ENCODE results near the gene SAC3D1. TPM values are rescaled to one million over a fixed set of nuclear protein-coding genes. Genes with fewer than 3 reads are reported as not detected.

SAC3D1 gene
- total RNA-seq, 1 experiment from 2014 or later, result 33.9 TPM

DNA sequence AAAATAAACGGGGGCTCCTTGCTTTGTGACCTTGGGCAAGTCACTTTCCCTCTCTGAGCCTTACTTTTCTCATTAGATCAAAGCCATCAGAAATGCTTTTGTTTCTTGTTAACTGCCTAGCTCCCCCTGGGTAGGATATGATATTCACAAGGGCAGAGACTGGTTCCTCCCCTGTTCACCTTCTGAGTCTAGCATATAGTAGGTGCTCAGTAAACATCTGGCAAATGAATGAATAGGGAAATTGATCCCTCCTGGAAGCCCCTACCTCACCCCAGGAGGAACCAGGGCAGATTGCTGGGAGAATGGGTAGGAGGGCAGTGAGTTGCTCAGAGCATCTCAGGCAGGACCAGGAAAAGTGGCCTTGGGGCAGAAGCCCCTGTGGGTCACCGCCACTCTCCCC lies 6.6 kb upstream of the SAC3D1 start:
- DNase-seq, result no peak
- Histone ChIP-seq H3K9me2 (ENCODE audit: insufficient read depth) (no peaks in the 10 kb centered on the region), H4K20me1 (ENCODE audit: insufficient read depth) (no peaks in the 10 kb centered on the region), H3F3A (ENCODE audit: insufficient read depth, low read depth) (peaks cover 8% of the 10 kb centered on the region; the same call in 1 of the 2 replicates), H3K4me1 (replicated peaks; ENCODE audit: insufficient read depth) (no peaks in the 10 kb centered on the region), H3K79me2 (ENCODE audit: low read depth) (no peaks in the 10 kb centered on the region), H3K4me2 (no peak overlapping the region), H3K36me3 (ENCODE audit: low read depth) (no peaks in the 10 kb centered on the region), H3K27me3 (ENCODE audit: insufficient read depth, low read depth) (no peaks in the 10 kb centered on the region), H2AFZ (no peak overlapping the region), H3K4me3 (no peak overlapping the region), H3K27ac (no peak overlapping the region), H3K9me3 (ENCODE audit: insufficient read depth, low read depth) (no peaks in the 10 kb centered on the region)
- intact Hi-C loops (cut with micrococcal nuclease; ENCODE audit: unreplicated experiment), result no loop called here
- ChIA-PET POLR2A (ENCODE audit: unreplicated experiment) (no interaction called here), CTCF (no interaction called here)
- BruUV-seq (replicated peaks), result no TSS peak
- TF ChIP-seq EZH2 (IDR thresholded peaks at IDR 0.05; ENCODE audit: low read depth), result no peak
- TF ChIP-seq, protein P1, sequence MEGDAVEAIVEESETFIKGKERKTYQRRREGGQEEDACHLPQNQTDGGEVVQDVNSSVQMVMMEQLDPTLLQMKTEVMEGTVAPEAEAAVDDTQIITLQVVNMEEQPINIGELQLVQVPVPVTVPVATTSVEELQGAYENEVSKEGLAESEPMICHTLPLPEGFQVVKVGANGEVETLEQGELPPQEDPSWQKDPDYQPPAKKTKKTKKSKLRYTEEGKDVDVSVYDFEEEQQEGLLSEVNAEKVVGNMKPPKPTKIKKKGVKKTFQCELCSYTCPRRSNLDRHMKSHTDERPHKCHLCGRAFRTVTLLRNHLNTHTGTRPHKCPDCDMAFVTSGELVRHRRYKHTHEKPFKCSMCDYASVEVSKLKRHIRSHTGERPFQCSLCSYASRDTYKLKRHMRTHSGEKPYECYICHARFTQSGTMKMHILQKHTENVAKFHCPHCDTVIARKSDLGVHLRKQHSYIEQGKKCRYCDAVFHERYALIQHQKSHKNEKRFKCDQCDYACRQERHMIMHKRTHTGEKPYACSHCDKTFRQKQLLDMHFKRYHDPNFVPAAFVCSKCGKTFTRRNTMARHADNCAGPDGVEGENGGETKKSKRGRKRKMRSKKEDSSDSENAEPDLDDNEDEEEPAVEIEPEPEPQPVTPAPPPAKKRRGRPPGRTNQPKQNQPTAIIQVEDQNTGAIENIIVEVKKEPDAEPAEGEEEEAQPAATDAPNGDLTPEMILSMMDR (conservative IDR thresholded peaks at IDR 0.05), result no peak

DNA sequence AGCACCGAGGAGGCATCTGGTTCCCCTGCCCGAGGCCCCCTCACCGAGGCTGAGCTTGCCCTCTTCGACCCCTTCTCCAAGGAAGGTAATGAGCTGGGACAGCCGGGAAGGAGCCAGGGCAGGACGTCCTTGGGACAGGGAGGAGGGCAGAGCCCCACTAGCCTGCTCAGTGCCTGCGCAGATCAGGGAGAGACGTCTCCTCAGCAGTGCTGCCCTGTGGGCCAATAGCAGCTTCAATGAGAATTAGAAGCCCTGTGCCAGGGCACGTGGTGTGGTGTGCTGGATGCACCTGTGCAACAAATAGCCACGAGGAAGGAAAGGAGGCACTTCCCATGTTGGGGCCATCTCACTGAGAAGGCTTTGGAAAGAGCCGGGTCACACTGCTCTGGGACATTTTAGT lies 5.4 kb upstream of the SAC3D1 start:
- Histone ChIP-seq H3K27ac (no peak overlapping the region), H3K36me3 (ENCODE audit: low read depth) (no peaks in the 10 kb centered on the region), H3K27me3 (ENCODE audit: insufficient read depth, low read depth) (no peaks in the 10 kb centered on the region), H3K79me2 (ENCODE audit: low read depth) (no peaks in the 10 kb centered on the region), H3K9me2 (ENCODE audit: insufficient read depth) (no peaks in the 10 kb centered on the region), H3K4me2 (no peak overlapping the region), H3F3A (ENCODE audit: insufficient read depth, low read depth) (peaks cover 19% of the 10 kb centered on the region; the same call in 1 of the 2 replicates), H2AFZ (no peak overlapping the region), H4K20me1 (ENCODE audit: insufficient read depth) (no peaks in the 10 kb centered on the region), H3K9me3 (ENCODE audit: insufficient read depth, low read depth) (no peaks in the 10 kb centered on the region), H3K4me1 (replicated peaks; ENCODE audit: insufficient read depth) (peaks cover 9% of the 10 kb centered on the region; the same call in 1 of the 2 replicates), H3K4me3 (no peak overlapping the region)
- POLR2A ChIA-PET (ENCODE audit: unreplicated experiment), result no interaction called here
- TF ChIP-seq, protein P1 (conservative IDR thresholded peaks at IDR 0.05), result no peak
- TF ChIP-seq EZH2 (IDR thresholded peaks at IDR 0.05; ENCODE audit: low read depth), result no peak
- no TSS peak for BruUV-seq (replicated peaks)
- CTCF ChIA-PET, result no interaction called here
- intact Hi-C loops (cut with micrococcal nuclease; ENCODE audit: unreplicated experiment), result no loop called here
- DNase-seq, result no peak

DNA sequence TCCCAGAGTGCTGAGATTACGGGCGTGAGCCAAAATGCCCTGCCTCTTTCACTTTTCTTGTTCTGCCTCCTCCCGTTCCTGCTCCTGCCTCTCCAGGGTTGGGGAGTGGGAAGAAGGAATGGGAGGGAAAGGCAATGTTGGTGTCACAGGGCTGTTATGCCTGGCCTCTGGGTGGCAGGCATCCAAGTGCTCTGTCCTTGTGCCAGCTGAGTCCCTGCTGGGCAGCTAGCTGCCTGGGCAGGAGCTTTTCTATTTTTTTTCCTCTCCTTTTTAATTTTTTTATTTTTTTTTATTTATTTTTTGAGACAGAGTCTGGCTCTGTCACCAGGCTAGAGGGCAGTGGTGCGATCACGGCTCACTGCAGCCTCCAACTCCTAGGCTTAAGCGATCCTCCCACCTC lies 4.1 kb upstream of the SAC3D1 start:
- H3F3A ChIP-seq (ENCODE audit: insufficient read depth, low read depth), result peaks cover 20% of the 10 kb centered on the region; the same call in 1 of the 2 replicates
- no TSS peak for BruUV-seq (replicated peaks)
- no peaks in the 10 kb centered on the region for H3K9me2 ChIP-seq (ENCODE audit: insufficient read depth)
- H3K36me3 ChIP-seq (ENCODE audit: low read depth), result no peaks in the 10 kb centered on the region
- TF ChIP-seq EZH2 (IDR thresholded peaks at IDR 0.05; ENCODE audit: low read depth), result no peak
- TF ChIP-seq, protein P1 (conservative IDR thresholded peaks at IDR 0.05), result no peak
- POLR2A ChIA-PET (ENCODE audit: unreplicated experiment), result interaction anchor here (0.6 kb wide), 1 partner anchor 870 kb away, joined by 4 read pairs; no protein-coding TSS in a partner anchor
- intact Hi-C loops (cut with micrococcal nuclease; ENCODE audit: unreplicated experiment), result no loop called here
- no peak overlapping the region for H2AFZ ChIP-seq
- no peak overlapping the region for H3K4me3 ChIP-seq
- no peak overlapping the region for H3K27ac ChIP-seq
- no peak overlapping the region for H3K4me2 ChIP-seq
- CTCF ChIA-PET, result interaction anchor here (1.4 kb wide), 1 partner anchor 11 kb away, joined by 3 read pairs; no protein-coding TSS in a partner anchor
- peak in 1 of 2 experiments; percentile 28 for DNase-seq
- no peaks in the 10 kb centered on the region for H3K9me3 ChIP-seq (ENCODE audit: insufficient read depth, low read depth)
- H3K4me1 ChIP-seq (replicated peaks; ENCODE audit: insufficient read depth), result peaks cover 9% of the 10 kb centered on the region
- no peaks in the 10 kb centered on the region for H3K27me3 ChIP-seq (ENCODE audit: insufficient read depth, low read depth)
- no peaks in the 10 kb centered on the region for H4K20me1 ChIP-seq (ENCODE audit: insufficient read depth)
- peaks cover 3% of the 10 kb centered on the region for H3K79me2 ChIP-seq (ENCODE audit: low read depth)

All from PC-9 (cell line).